Transverse colon (tissue), 4 donors: Measurements from ENCODE around the gene ACTR3C. TPM values are rescaled to one million over a fixed set of nuclear protein-coding genes. Genes with fewer than 3 reads are reported as not detected.

Source experiments
- DNase-seq: peaks from one replicate; pipeline ENCODE4 v3.0.0-alpha.2; 2019
- H3K27ac ChIP-seq, 4 donors: fragments of 200-600 bp; sonication (generic); 2 replicates each; pipeline ENCODE4 v1.5.1; 2016 to 2018; ENCODE audit warnings: inconsistent platforms in 4 of 4
- H3K27me3 ChIP-seq: fragments of 200-600 bp; sonication (generic); 2 replicates; pipeline ENCODE4 v1.5.1; 2017; ENCODE audit warnings: inconsistent platforms
- H3K36me3 ChIP-seq, 4 donors: fragments of 200-600 bp; sonication (generic); 2 replicates each; pipeline ENCODE4 v1.5.1; 2017 to 2019; ENCODE audit warnings: inconsistent platforms in 4 of 4
- H3K4me1 ChIP-seq, 4 donors: fragments of 200-600 bp; sonication (generic); 2 replicates each; pipeline ENCODE4 v1.5.1; 2017 to 2020; ENCODE audit warnings: inconsistent platforms in 4 of 4
- H3K4me3 ChIP-seq, 4 donors: fragments of 200-600 bp; sonication (generic); 1 replicate in 1 of 4; 2 replicates in 3 of 4; pipeline versions ENCODE4 v1.5.1 to v1.6.1; 2017 to 2019; ENCODE audit warnings: inconsistent platforms in 4 of 4
- H3K9me3 ChIP-seq, 2 donors: fragments of 200-600 bp; sonication (generic); 2 replicates each; pipeline ENCODE4 v1.5.1; 2017 to 2019; ENCODE audit warnings: inconsistent platforms in 2 of 2
- EP300 ChIP-seq: sonication (generic); formaldehyde crosslinking; IDR thresholded peaks from one replicate; pipeline ENCODE4 v1.6.1; 2017; ENCODE audit warnings: antibody characterized with exemption, low read depth
- POLR2A ChIP-seq: fragments of 450-650 bp; IDR thresholded peaks from one replicate; pipeline ENCODE4 v1.6.1; 2016; ENCODE audit warnings: antibody characterized with exemption, mild to moderate bottlenecking, moderate library complexity
- POLR2AphosphoS5 ChIP-seq, 3 donors: sonication (generic); formaldehyde crosslinking; IDR thresholded peaks; one replicate each; pipeline ENCODE4 v1.6.1; 2016; ENCODE audit warnings: antibody characterized with exemption in 3 of 3
- WGBS, 2 donors: methylation state at CpG; one replicate each; pipeline ENCODE4 v1.1.5; 2018; ENCODE audit warnings: low coverage in 1 of 2; 5-methylcytosine and 5-hydroxymethylcytosine counted together
- in situ Hi-C, 4 donors: fragments of 200-750 bp; cut with MboI; loops; one replicate each; pipeline versions ENCODE4 v1.15.0 to v1.15.1; 2017; ENCODE audit warnings: low sequenced_read_pairs in 3 of 4, low pct_ligation_motif_present in 1 of 4, low pct_unique_long_range_greater_than_20kb in 1 of 4
- intact Hi-C: fragments of 100-400 bp; cut with DNase I; formaldehyde crosslinking; loops from one replicate; pipeline ENCODE4 v1.15.1; 2023; ENCODE audit warnings: low total_unique reads
- total RNA-seq, 4 donors: library from RNA; depleted of rRNA; stranded (reverse); fragments of >200 nt; gene quantifications; one replicate each; pipeline ENCODE4 v1.1.0, GENCODE V29; 2016
- TF ChIP-seq, protein P1 (sequence below), 5 experiments: fragments of 200-600 bp in 3 of 5; fragments of 450-650 bp in 2 of 5; sonication (generic) in 3 of 5; IDR thresholded peaks; 1 replicate in 2 of 5; 2 replicates in 3 of 5; pipeline ENCODE4 v1.5.1; 2016 to 2017; ENCODE audit warnings: antibody characterized with exemption in 5 of 5, inconsistent platforms in 3 of 5, mild to moderate bottlenecking in 2 of 5, moderate library complexity in 1 of 5

The ACTR3C gene
- total RNA-seq, 4 donors from 2014 or later: 19.9 to 71.1 (median 42.7) TPM

DNA sequence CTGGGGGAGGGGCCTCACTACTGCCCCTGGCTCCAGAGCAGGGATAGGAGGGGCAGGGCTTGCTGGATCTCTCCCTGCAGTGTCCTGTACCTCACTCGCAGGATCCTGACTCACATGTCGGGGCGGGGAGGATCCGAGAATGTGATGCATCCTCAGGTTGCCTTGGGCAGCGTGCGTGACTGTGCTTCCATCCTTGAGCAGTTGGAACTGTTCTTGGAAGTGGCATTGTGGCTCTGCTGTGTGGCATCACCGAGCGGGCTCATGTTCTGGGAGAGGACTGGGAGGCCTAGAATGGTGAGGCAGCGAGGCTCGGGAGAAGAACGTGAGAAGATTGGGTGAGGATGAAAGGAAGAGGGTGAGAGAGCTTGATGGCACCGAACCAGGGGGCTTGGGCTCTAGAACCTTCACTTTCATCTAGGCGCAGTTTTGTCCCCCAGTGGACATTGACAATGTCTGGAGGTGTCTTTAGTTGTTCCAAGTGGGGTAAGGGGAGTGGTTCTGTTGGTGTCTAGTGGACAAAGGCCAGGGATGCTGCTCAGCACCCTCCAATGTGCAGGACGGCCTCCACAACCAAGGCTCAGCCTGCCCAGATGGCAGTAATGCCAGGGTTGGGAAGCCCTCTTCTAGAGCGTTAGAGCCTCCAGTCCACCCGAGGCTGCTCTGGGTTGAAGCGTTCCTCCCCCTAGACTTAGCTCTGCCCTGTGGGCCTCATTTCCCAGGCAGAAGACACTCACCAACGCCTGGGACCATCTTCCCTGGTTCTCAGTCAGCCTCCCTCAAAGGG lies 9.7 kb upstream of the ACTR3C start:
- DNase-seq: no peak
- Histone ChIP-seq H3K9me3 (no peaks in the 10 kb centered on the region), H3K27me3 (no peaks in the 10 kb centered on the region), H3K27ac (no peak overlapping the region), H3K36me3 (no peaks in the 10 kb centered on the region), H3K4me3 (no peak overlapping the region), H3K4me1 (peaks cover 19 to 28% (median 24%) of the 10 kb centered on the region in 4 donors)
- intact Hi-C loops: no loop called here
- WGBS, 2 donors: 94 to 100% methylated on average over 7 to 18 of the region's 18 CpGs
- in situ Hi-C loops: no loop called here
- TF ChIP-seq, protein P1, sequence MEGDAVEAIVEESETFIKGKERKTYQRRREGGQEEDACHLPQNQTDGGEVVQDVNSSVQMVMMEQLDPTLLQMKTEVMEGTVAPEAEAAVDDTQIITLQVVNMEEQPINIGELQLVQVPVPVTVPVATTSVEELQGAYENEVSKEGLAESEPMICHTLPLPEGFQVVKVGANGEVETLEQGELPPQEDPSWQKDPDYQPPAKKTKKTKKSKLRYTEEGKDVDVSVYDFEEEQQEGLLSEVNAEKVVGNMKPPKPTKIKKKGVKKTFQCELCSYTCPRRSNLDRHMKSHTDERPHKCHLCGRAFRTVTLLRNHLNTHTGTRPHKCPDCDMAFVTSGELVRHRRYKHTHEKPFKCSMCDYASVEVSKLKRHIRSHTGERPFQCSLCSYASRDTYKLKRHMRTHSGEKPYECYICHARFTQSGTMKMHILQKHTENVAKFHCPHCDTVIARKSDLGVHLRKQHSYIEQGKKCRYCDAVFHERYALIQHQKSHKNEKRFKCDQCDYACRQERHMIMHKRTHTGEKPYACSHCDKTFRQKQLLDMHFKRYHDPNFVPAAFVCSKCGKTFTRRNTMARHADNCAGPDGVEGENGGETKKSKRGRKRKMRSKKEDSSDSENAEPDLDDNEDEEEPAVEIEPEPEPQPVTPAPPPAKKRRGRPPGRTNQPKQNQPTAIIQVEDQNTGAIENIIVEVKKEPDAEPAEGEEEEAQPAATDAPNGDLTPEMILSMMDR (IDR thresholded peaks at IDR 0.05): no peak
- no peak for TF ChIP-seq POLR2A
- no peak for TF ChIP-seq EP300
- TF ChIP-seq POLR2AphosphoS5 (IDR thresholded peaks at IDR 0.05): no peak

DNA sequence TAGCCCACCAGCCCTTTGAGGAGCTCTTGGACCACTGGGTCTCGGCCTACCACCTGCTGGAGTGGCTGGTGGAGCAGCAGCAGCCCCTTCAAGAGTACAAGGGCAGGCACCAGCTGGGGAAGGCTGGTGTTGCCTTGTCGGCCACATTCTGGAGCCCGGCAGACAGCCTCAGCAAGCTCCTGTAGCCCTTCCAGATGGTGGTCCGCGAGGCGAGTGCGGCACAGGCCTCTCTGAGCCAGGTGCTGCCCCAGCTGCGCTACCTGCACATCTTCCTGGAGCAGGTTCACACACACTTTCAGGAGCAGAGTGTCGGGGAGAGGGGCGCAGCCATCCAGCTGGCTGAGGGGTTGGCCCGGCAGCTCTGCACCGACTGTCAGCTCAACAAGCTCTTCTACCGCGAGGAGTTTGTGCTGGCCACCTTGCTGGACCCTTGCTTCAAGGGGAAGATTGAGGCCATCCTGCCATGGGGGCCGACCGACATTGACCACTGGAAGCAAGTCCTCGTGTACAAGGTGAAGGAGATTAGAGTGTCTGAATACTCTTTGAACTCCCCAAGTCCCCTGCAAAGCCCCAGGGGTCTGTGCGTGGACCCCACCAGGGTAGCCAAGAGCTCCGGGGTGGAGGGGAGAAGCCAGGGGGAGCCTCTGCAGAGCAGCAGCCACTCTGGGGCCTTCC lies 7.0 kb upstream of the ACTR3C start:
- H3K36me3 ChIP-seq: no peaks in the 10 kb centered on the region

DNA sequence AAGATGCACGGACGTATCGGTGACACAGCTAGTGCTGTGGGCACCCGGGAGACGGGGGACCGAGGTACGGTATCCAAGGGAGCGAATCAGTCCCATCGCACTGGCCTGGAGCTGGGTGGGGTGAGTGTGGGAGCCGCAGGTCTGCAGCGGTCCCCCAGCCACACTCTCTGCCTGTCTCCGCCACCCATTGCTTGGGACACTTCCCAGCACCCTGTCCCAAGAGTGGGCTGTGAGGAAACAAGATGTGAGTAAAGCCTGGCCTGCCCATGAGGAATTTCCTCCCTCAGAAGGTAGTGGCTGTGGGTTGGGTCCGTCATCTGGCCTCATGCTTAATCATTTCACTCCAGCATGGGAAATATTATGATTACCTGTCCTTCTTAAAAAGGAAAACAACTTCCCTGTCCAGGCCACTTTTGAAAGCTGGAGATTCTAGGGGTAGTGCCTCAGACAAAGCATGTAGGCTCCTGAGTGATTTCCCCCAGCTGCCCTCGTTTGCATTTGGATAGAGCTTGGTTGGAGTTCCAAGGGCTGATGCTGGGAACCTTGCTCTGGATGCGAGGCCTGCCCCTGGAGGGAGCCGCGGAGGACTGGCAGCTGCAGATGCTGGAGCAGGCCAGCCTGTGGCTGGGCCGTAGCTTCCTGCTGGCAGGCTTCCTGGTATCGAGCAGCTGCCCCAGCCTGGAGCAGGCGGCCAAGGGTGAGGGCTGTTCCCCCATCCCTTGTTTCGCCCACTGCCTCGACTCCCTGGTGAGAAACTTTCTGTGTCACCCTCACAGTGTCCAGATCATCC lies 6.2 kb upstream of the ACTR3C start:
- no peaks in the 10 kb centered on the region for H3K36me3 ChIP-seq
- intact Hi-C loops (no loop called here), in situ Hi-C loops (no loop called here)
- H3K9me3 ChIP-seq: no peaks in the 10 kb centered on the region
- DNase-seq: no peak
- TF ChIP-seq POLR2A: no peak
- TF ChIP-seq, protein P1 (IDR thresholded peaks at IDR 0.05): no peak
- no peak for TF ChIP-seq POLR2AphosphoS5 (IDR thresholded peaks at IDR 0.05)
- no peak for TF ChIP-seq EP300
- WGBS, 2 donors: 71% methylated on average over 22 of the region's 22 CpGs; no CpG with 5 or more reads in 1 of the 2 donors
- no peak overlapping the region for H3K27ac ChIP-seq
- peaks cover 3 to 6% (median 5%) of the 10 kb centered on the region in 4 donors for H3K4me1 ChIP-seq
- no peaks in the 10 kb centered on the region for H3K27me3 ChIP-seq
- no peak overlapping the region for H3K4me3 ChIP-seq

More for the DNA sequence above, 7.0 kb upstream of the ACTR3C start:
- TF ChIP-seq POLR2A (no peak), POLR2AphosphoS5 (IDR thresholded peaks at IDR 0.05) (no peak), EP300 (no peak)
- TF ChIP-seq, protein P1 (IDR thresholded peaks at IDR 0.05): no peak
- Histone ChIP-seq H3K27me3 (no peaks in the 10 kb centered on the region), H3K4me1 (peaks cover 0 to 7% (median 4%) of the 10 kb centered on the region in 4 donors), H3K4me3 (no peak overlapping the region), H3K9me3 (no peaks in the 10 kb centered on the region), H3K27ac (no peak overlapping the region)
- intact Hi-C loops (no loop called here), in situ Hi-C loops (no loop called here)
- no peak for DNase-seq
- 90% methylated on average over 16 of the region's 19 CpGs; no CpG with 5 or more reads in 1 of the 2 donors for WGBS, 2 donors

DNA sequence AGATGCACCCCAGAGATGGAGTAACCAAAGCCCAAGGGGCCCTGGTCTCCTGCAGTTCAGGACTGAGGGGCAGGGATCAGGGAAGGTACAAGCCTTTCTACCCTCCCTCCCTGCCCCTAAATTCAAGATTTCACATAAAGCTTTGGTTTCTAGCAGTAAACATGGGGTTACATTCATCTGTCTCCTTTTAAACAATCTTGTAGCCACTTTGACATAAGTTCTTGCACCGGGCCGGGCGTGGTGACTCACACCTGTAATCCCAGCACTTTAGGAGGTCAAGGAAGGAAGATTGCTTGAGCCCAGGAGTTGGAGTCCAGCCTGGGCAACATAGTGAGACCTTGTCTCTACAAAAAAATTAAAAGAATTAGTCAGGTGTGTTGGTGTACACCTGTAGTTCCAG lies 4.0 kb upstream of the ACTR3C start:
- 95% methylated on average over 3 of the region's 3 CpGs; no CpG with 5 or more reads in 1 of the 2 donors for WGBS, 2 donors
- H3K9me3 ChIP-seq: no peaks in the 10 kb centered on the region
- no peak overlapping the region for H3K27ac ChIP-seq
- no peak for DNase-seq
- no peak overlapping the region for H3K4me3 ChIP-seq
- H3K36me3 ChIP-seq: no peaks in the 10 kb centered on the region
- H3K27me3 ChIP-seq: no peaks in the 10 kb centered on the region
- intact Hi-C loops (no loop called here), in situ Hi-C loops (no loop called here)
- peaks cover 7 to 19% (median 19%) of the 10 kb centered on the region in 4 donors for H3K4me1 ChIP-seq
- TF ChIP-seq EP300 (no peak), POLR2A (no peak), POLR2AphosphoS5 (IDR thresholded peaks at IDR 0.05) (no peak)
- TF ChIP-seq, protein P1 (IDR thresholded peaks at IDR 0.05): no peak
